ENCODE results near the gene AJAP1. TPM values are rescaled to one million over a fixed set of nuclear protein-coding genes. Genes with fewer than 3 reads are reported as not detected.

Gene AJAP1
- total RNA-seq, 1 donor from 2014 or later, result 0.30 TPM

- DNase-seq, result no peak
Measured at GRCh38 chr1:4734791-4735190, 80.4 kb downstream of the AJAP1 start.

- DNase-seq, result no peak
Measured at GRCh38 chr1:4736254-4736653, 81.8 kb downstream of the AJAP1 start.

- DNase-seq, result no peak
Measured at GRCh38 chr1:4741876-4742423, 87.5 kb downstream of the AJAP1 start.

GRCh38 chr1:4743978-4744750 is 89.8 kb downstream of the AJAP1 start:
- no peak for DNase-seq

GRCh38 chr1:4745560-4745959 is 91.2 kb downstream of the AJAP1 start:
- no peak for DNase-seq

- no peak for DNase-seq
Measured at GRCh38 chr1:4749406-4749805, 95.0 kb downstream of the AJAP1 start.

GRCh38 chr1:4750177-4750576 is 95.8 kb downstream of the AJAP1 start:
- no peak for DNase-seq

GRCh38 chr1:4752059-4752458 is 97.7 kb downstream of the AJAP1 start:
- DNase-seq, result no peak

GRCh38 chr1:4754816-4755215 is 100.4 kb downstream of the AJAP1 start:
- no peak for DNase-seq

GRCh38 chr1:4755301-4755845 is 101.0 kb downstream of the AJAP1 start:
- no peak for DNase-seq

- no peak for DNase-seq
Measured at GRCh38 chr1:4755864-4756504, 101.6 kb downstream of the AJAP1 start.

- no peak for DNase-seq
Measured at GRCh38 chr1:4756851-4757580, 102.6 kb downstream of the AJAP1 start.

- DNase-seq, result no peak
Measured at GRCh38 chr1:4759671-4760070, 105.3 kb downstream of the AJAP1 start.

GRCh38 chr1:4760088-4760487 is 105.7 kb downstream of the AJAP1 start:
- DNase-seq, result no peak

- DNase-seq, result no peak
Measured at GRCh38 chr1:4761324-4761723, 106.9 kb downstream of the AJAP1 start.

GRCh38 chr1:4762146-4762545 is 107.7 kb downstream of the AJAP1 start:
- no peak for DNase-seq

GRCh38 chr1:4767308-4767707 is 112.9 kb downstream of the AJAP1 start:
- DNase-seq, result no peak

- no peak for DNase-seq
Measured at GRCh38 chr1:4768553-4768952, 114.1 kb downstream of the AJAP1 start.

GRCh38 chr1:4769516-4770280 is 115.3 kb downstream of the AJAP1 start:
- no peak for DNase-seq

- DNase-seq, result no peak
Measured at GRCh38 chr1:4770713-4771112, 116.3 kb downstream of the AJAP1 start.

GRCh38 chr1:4771267-4771666 is 116.9 kb downstream of the AJAP1 start:
- DNase-seq, result no peak

- DNase-seq, result no peak
Measured at GRCh38 chr1:4771721-4772120, 117.3 kb downstream of the AJAP1 start.

Measured in skin of body (tissue), 2 donors.